NCI-H748 treated with DMSO at 0.1 percent for 48 hours (cell line): ENCODE results near the gene PALD1.
"Not testable (repeated sequence)": the region's sequence is repeated elsewhere in the genome, so short reads cannot be mapped to it uniquely, and the experiment has no call there.

Experiments used
- DNase-seq: peaks from one replicate; lab custom pipeline; 2025; lab: John Stamatoyannopoulos, UW

Gene PALD1

DNA sequence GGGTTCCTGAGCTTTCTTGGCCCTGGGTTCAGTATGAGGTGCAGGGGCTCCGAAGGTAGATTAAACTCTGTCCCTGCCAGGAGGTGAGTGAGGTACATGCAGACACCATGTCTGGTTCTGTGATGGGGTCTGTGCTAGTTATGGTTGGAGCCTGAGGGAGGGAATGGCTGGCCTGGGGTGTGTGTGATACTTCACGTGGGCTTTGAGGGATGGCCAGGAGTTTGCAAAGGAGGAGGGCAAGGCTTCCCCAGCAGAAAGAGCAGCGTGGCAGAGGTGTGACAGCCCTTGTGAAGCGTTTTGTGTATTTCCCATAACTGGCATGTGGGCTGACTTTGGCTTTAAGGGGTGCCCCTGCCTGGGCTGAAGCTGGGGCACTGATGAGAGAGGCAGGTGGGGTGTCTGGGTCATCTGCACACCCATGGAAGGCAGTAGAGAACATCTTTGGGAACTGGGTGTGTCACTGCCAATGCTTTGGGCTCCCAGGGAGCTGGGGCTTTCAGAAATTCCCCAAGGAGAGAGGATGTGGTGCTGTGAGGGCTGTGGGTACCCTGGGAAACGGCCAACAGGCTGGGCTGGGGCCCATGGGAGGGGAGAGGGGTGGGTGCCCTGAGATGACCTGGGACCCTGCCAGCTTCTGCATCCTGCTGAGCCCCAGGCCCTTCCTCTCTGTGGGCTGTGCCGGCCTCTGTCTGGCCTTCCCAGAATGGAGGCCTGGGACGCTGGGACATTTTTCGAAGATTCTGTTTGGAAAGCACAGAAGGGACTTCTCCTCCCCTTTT lies 4.6 kb downstream of the PALD1 start:
- no peak for DNase-seq

DNA sequence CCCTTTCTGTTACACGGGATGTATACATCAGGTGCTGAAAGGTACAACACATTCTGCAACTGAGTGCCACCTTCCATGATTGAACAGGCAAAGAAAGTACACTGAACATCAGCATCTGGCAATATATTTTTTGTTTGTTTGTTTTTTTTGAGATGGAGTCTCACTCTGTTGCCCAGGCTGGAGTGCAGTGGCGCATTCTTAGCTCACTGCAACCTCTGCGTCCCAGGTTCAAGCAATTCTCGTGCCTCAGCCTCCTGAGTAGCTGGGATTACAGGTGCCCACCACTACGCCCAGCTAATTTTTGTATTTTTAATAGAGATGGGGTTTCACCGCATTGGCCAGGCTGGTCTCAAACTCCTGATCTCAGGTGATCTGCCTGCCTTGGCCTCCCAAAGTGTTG lies 5.3 kb downstream of the PALD1 start:
- DNase-seq, result not testable (repeated sequence)

DNA sequence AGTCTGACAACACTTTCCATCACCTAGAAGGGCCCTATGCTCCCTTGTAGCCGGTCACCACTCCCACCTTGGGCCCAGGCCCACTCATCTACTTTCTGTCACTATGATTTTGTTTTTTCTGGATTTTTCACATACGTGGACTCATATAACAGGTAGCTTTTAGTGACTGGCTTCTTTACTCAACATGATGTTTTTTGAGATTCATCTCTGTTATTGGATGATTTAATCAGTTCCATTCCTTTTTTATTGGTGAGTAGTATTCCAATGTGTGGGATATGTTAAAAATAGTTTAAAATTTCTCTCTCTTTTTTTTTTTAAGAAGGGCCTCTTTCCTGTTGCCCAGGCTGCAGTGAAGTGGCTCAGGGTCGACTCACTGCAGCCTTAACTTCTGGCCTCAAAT lies 9.3 kb downstream of the PALD1 start:
- DNase-seq, result no peak

- DNase-seq, result no peak
Observed at GRCh38 chr10:70490142-70490541, 11.6 kb downstream of the PALD1 start.

DNA sequence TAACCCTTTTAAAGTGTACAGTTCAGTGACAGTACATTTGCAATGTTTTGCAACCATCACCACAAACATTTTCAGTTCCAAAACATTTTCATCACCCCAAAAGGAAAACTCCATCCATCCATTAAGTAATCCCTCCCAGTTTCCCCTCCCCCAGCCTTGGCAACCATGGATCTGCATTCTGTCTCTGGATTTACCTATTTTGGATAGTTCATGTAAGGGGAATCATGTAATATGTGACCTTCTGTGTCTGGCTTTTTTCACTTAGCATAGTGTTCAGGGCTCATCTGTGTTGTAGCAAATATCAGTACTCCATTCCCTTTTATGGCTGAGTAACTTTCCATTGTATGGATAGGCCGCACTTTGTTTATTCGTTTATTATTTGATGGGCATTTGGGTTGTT lies 13.0 kb downstream of the PALD1 start:
- DNase-seq, result no peak

DNA sequence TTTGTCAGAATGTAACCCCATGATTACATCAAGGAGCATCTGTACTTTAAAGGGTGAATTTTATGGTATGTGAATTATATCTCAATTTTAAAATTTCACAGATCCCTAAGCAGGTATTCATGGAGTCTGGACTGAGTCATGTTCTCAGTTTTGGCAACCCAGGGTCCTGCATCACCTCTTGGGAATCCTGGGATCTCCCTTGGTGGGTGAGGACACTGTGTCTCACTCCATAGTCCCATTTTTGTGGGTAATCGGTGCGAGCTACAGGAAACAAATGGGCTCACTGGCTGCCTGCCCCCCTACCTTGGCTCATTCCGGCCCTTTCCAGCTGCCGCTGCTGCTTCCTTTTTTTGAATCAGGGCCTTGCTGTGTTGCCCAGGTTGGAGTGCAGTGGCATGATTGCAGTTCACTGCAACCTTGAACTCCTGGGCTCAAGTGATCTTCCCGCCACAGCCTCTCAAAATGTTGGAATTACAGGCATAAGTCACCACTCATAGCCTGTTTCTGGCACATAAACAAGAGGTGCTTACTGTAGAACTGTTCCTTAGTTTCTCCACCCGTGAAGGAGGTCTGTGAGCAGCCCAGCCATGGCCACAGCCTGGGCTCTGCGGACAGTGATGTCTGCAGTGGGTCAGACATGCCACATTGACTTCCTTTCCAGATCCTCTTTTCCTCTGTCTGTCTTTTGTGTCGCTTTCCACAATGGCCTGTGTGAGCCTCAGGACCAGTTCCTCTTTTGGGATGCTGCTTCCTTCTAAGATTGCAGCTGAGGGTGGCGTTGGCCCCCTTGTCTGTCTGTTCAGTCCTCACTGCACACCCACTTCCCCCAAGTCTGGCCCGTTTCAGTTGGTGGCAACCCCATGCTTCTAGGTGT lies 14.5 kb downstream of the PALD1 start:
- no peak for DNase-seq

DNA sequence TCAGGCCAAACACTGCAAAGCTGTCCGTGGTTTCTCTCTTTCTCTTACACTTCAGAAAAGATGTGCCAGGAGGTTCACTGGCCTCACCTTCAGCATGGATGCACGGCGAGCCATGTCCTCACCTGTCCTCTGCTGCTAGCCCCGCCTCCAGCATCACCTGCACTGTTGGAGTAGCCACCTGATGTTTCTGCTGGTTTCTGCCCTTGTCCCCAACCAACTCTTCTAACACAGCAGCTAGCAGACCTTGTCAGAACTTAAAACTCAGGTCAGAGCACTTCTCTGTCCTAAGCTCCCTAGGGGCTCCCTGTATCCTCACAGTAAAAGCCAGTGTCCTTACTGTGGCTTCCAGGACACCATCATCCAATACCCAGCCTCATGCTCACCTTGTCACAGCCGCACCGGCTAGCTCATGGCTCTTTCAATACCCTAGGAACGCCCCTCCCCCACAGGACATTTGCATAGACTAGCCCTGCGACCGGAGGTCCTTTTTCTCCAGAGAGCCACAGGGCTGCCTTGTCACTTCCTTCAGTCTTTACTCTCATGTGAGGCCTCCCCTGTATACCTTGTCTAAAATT lies 15.2 kb downstream of the PALD1 start:
- no peak for DNase-seq

DNA sequence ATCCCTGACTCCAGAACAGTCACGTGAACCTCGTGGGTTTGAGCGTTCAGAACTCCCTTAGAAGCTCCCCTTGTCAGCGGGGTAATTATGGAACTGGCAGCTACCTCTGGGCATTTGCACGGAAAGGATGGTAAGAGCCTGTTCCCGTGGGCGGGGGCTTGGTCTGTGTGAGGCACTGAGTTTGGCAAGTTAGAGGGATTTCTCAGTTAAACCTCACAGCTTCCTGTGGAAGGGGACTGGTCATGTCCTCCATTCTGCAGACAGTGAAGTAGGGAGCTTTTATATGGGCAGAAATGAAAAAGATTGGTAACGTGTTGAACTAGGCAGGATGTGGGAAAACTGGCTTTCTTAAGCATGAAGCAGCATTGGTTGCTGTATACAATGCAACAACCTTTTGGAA lies 16.0 kb downstream of the PALD1 start:
- no peak for DNase-seq

DNA sequence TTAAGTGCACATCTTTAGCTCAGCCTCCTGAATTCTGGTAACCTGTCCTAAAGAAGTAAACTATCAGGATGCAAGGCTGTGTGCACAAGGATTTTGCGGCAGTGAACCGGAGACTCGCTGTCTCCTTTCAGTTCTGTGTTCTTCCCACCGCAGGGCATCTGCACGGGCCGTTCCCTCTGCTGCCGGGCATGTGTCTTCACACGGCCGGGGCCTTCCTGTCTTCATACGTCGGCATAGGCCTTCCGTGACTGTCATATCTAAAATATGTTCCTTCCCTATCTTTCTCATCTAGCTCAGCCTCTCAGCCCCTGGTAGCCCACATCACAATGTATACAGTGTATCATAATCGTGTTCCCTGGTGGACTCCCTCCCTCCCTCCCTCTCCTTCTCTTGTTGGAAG lies 16.4 kb downstream of the PALD1 start:
- no peak for DNase-seq

DNA sequence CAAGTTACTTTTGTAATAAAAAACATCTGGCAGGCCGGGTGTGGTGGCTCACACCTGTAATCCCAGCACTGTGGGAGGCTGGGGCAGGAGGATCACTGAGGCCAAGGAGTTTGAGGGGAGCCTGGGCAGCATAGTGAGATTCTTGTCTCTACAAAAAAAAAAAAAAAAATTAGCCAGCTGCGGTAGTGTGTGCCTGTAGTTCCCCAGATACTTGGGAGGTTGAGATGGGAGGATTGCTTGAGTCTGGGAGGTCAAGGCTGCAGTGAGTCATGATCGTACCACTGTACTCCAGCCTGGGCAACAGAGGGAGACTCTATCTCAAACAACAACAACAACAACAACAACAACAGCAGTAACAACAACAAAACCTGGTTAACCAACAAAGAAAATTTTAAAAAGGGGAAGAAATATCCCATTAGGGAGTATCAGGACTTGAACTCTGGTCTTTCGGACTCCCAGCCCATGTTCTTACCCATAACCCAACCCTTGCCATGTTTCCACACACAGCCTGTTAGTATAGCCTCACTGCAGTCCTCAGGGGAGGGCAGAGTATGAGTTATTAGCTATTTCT lies 17.2 kb downstream of the PALD1 start:
- DNase-seq, result no peak

DNA sequence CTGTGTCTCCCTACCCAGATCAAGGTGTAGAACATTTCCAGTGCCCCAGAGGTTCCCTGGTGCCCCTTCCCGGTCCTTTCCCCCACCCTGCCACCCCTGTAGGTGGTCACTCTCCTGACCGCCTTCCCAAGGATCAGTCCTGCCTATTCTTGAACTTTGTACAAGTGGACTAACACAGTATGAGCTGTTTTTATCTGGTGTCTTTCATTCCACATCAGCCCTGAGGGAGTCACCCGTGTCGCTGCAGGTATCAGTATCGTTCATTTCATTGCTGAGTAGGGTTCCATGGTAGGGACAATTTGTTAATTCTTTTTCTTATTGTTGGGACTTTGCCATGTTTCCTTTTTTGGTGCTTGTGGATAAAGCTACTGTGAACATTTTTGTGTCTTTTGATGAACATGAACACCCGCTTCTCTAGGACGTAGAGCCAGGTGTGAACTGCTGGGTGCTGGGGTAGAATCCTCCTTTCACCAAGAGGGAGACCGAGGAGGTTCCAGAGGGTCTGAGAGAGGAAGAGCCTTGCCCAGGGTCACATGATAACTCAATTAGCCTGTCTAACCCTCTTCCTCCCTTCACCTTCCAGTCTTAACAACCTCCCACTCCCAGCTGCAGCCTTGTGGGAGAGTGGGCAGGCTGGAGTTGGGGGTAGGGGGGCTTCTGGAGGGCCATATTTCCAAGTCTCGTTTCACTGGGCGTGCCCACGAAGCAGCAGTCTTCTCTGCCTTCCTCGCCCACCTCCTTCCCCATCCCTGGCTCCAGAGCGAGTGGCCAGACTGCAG lies 18.0 kb downstream of the PALD1 start:
- DNase-seq, result no peak

GRCh38 chr10:70497120-70497545 lies 18.6 kb downstream of the PALD1 start:
- DNase-seq, result no peak

GRCh38 chr10:70498970-70499835 lies 20.6 kb downstream of the PALD1 start:
- no peak for DNase-seq

DNA sequence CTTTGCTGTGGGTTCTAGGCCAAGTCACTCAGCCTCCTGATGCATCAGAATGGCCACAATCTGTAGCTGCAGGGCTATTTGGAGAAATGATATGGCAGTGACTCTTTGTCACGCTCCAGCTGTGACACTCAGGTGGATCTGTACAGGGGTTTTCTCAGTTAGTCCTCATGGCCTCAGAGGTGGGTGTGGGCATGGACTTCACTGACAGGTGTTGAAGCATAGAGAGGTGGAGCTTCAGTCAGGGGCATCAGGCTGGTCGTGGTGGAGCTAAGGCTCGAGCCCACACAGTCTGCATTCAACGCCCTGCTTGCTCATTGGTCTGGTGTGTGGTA lies 21.2 kb downstream of the PALD1 start:
- DNase-seq, result no peak

- no peak for DNase-seq
Observed at GRCh38 chr10:70500368-70500767, 21.8 kb downstream of the PALD1 start.

- no peak for DNase-seq
Observed at GRCh38 chr10:70500812-70501301, 22.3 kb downstream of the PALD1 start.

GRCh38 chr10:70502406-70502805 lies 23.8 kb downstream of the PALD1 start:
- DNase-seq, result no peak

DNA sequence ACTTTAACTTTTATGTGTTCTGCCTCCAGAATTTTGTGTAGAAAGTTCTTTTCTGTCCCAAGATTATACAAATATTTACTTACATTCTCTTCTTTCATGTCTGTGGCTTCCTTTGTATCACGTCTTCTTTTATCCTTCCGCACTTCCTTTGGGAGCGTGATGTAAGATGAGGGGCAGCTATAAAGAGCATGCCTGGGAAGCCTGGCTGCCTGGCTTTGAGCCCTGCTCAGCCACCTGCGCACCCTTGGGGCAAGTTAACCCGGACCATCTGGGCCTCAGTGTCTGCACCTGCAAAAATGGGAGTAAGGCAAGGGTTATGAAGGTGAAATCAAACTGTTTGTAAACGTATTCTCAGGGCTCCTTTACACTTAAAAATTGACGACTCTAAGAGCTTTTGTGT lies 25.2 kb downstream of the PALD1 start:
- no peak for DNase-seq

DNA sequence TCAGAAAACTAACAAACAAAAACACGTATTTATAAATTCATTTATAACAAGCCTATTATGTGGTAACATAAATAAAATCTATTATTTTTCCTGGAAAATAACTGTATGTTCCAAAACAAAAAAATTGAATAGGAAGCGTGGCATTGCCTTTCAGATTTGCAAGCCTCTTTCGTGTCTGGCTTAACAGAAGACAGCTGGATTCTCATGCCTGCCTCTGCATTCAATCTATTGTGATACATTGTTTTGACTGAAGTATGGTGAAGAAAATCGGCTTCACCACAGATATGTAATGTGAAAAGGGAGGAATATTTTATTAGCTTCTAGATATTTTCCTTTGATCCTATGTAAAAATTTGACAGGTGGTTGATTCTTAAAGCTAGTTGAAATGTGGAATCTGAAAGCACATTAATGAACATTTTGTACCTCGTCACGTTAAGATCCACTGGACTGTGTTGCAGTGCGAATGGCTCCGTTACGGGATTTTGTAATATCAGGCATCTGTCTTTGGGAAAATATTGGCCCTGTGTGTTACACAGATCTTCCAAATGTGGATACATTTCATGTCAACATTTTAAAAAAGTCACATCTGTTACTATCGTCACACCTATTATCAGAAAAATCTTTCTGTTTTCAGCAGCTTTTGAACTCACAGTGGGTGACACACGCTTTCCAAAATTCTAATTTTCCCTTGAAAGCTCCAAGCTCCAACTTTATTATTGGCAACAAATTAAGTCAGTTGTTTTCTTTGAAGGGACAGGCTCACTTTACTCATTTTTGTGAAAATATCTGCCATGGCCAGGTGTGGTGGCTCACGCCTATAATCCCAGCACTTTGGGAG lies 26.2 kb downstream of the PALD1 start:
- no peak for DNase-seq

- DNase-seq, result no peak
Observed at GRCh38 chr10:70505908-70506307, 27.3 kb downstream of the PALD1 start.
